Measurements from ENCODE around the gene CST5.
"Not testable (repeated sequence)": the region's sequence is repeated elsewhere in the genome, so short reads cannot be mapped to it uniquely, and the experiment has no call there.

Gene CST5

DNA sequence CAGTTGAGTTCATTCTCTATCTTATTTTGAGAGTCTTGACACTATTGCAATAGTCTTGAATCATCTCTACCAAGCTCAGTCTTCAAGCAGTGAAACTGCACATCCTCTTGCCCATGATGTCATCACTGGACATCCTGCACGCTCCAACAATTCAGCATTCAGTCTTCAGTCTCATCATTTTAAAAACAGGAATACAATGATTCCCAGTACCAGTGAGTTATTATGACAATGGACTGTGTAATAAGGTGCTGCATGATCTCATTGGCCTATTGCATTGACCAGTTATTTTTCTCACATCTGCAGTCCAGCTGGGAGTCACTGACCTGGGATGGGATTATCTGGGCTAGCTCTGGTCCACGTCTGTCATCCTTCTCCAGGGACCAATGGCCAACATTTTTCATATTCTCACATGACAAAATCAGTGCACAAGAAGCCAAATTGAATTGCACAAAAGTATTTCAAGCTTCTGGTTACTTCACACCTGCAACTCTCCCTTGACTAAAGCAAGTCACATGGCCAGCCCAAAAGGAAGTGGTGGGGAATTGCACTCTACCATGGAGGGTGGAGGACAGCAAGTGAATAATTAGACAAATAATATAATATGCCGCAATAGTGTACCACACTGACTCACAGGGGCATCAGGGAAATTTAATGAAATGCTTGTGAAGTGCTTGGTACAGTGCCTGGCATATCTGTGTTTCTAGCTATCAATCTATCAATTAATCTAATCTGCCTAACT, 46.6 kb downstream of the CST5 start:
- no peak for DNase-seq

DNA sequence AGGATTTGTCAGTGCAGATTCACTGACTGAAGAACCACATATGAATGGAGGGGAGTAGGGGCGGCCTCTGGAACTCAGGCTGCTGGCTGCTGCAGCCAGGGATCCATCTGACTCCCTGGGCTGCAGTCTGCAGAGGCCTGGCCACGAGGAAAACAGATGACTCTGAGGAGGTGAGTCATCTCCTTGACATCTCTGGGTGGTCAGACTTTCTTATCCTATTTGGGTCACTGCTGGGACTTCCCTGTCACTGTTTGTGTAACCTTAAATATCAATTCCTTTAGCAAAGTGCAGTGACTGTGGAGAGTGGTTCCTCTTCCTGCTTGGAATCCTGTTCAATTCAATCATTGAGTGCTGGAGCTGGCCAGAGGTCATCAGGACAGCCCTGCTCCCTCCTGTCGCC, 47.6 kb downstream of the CST5 start:
- DNase-seq, result not testable (repeated sequence)

DNA sequence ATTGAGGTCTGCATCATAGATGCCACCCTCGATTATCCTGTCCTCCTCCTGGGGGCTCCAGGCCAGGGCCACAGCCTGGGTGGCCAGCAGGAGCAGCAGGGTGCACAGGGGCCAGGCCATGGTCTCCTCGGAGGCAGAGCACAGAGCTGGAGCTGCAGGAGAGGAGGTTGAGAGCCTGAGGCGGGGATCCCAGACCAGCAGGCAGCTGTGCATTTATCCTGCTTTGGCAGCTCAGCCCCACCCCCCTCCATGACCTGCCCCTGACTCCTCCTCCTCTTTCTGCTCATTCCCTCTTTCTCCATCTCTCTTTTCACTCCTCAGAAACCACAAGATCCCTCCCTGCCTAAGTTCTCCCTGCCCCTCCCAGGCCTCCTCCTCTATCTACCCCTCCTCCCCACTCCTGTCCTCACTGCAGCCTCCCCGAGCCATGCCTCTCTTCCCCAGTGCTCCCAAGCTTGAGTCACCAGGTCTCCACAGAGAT, 53.0 kb downstream of the CST5 start, which contains the start of gene CST2:
TSS of gene CST2 (minus strand) at position 189 of the 481 bp plus-strand sequence. CDS start at position 120, 69 bp downstream.
- no peak for DNase-seq
